Calu3 (cell line): ENCODE data around the gene SIDT1. TPM values are rescaled to one million over a fixed set of nuclear protein-coding genes. Genes with fewer than 3 reads are reported as not detected.

Experiments used
- BruUV-seq: library from RNA; stranded (reverse); fragments of 400-500 nt; replicated peaks from 2 replicates; lab custom pipeline; 2021; lab: Mats Ljungman, UMichigan
- CTCF ChIA-PET: fragments of 300-600 bp; sonication (Branson Sonifier 250); formaldehyde crosslinking; loops from one replicate; lab custom pipeline; 2022; ENCODE audit warnings: antibody characterized with exemption; lab: Charles Lee
- DNase-seq: peaks from one replicate; pipeline ENCODE4 v3.0.0; 2022
- H3K27ac Mint-ChIP-seq: one replicate; pipeline ENCODE4 v1.8.0; 2022; ENCODE audit warnings: mixed read lengths; ENCODE audit not compliant: unreplicated experiment
- H3K27me3 Mint-ChIP-seq: one replicate; pipeline ENCODE4 v1.8.0; 2022; ENCODE audit warnings: mixed read lengths; ENCODE audit not compliant: unreplicated experiment
- H3K36me3 Mint-ChIP-seq: one replicate; pipeline ENCODE4 v1.8.0; 2022; ENCODE audit warnings: mild to moderate bottlenecking, moderate library complexity, mixed read lengths; ENCODE audit not compliant: insufficient read depth, unreplicated experiment
- H3K4me1 Mint-ChIP-seq: one replicate; pipeline ENCODE4 v1.8.0; 2022; ENCODE audit warnings: mild to moderate bottlenecking, low read depth, mixed read lengths; ENCODE audit not compliant: unreplicated experiment
- H3K4me3 Mint-ChIP-seq: one replicate; pipeline ENCODE4 v1.8.0; 2022; ENCODE audit warnings: mild to moderate bottlenecking, low read depth, moderate library complexity, mixed read lengths; ENCODE audit not compliant: unreplicated experiment
- H3K9me3 Mint-ChIP-seq: one replicate; pipeline ENCODE4 v1.8.0; 2022; ENCODE audit warnings: low read depth, mixed read lengths; ENCODE audit not compliant: unreplicated experiment
- intact Hi-C: fragments of 100-400 bp; cut with micrococcal nuclease; formaldehyde crosslinking; loops from one replicate; pipeline ENCODE4 v1.10.0; 2022; ENCODE audit not compliant: unreplicated experiment
- total RNA-seq: library from RNA; stranded (reverse); gene quantifications from 2 replicates; pipeline ENCODE4 v1.2.3, GENCODE V29; 2022
- TF ChIP-seq, protein P1 (sequence below): fragments of 200-600 bp; IDR thresholded peaks from one replicate; pipeline ENCODE4 v1.8.0; 2022; ENCODE audit warnings: antibody characterized with exemption; ENCODE audit not compliant: unreplicated experiment

SIDT1 gene
- total RNA-seq, 1 experiment from 2014 or later = 0.87 TPM

- CTCF ChIA-PET = no interaction called here
- no peaks in the 10 kb centered on the region for H3K4me1 Mint-ChIP-seq
- H3K36me3 Mint-ChIP-seq = no peaks in the 10 kb centered on the region
- intact Hi-C loops = no loop called here
- H3K9me3 Mint-ChIP-seq = no peaks in the 10 kb centered on the region
- no peak for DNase-seq
- no peak overlapping the region for H3K4me3 Mint-ChIP-seq
- no peaks in the 10 kb centered on the region for H3K27me3 Mint-ChIP-seq
- no TSS peak for BruUV-seq
- no peak overlapping the region for H3K27ac Mint-ChIP-seq
- TF ChIP-seq, protein P1, sequence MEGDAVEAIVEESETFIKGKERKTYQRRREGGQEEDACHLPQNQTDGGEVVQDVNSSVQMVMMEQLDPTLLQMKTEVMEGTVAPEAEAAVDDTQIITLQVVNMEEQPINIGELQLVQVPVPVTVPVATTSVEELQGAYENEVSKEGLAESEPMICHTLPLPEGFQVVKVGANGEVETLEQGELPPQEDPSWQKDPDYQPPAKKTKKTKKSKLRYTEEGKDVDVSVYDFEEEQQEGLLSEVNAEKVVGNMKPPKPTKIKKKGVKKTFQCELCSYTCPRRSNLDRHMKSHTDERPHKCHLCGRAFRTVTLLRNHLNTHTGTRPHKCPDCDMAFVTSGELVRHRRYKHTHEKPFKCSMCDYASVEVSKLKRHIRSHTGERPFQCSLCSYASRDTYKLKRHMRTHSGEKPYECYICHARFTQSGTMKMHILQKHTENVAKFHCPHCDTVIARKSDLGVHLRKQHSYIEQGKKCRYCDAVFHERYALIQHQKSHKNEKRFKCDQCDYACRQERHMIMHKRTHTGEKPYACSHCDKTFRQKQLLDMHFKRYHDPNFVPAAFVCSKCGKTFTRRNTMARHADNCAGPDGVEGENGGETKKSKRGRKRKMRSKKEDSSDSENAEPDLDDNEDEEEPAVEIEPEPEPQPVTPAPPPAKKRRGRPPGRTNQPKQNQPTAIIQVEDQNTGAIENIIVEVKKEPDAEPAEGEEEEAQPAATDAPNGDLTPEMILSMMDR = no peak
These were observed 24.8 kb upstream of the SIDT1 start for GRCh38 chr3:113507501-113508067.

GRCh38 chr3:113508966-113509365 is 23.4 kb upstream of the SIDT1 start:
- Mint-ChIP-seq H3K27me3 (no peaks in the 10 kb centered on the region), H3K4me1 (no peaks in the 10 kb centered on the region), H3K9me3 (no peaks in the 10 kb centered on the region), H3K36me3 (no peaks in the 10 kb centered on the region), H3K4me3 (no peak overlapping the region), H3K27ac (no peak overlapping the region)
- intact Hi-C loops = no loop called here
- TF ChIP-seq, protein P1 = no peak
- no TSS peak for BruUV-seq
- DNase-seq = no peak
- CTCF ChIA-PET = no interaction called here

- CTCF ChIA-PET = interaction anchor here (0.5 to 3.1 kb wide), 9 partner anchors 14 to 138 kb away, joined by 3 to 23 read pairs (median 6); no protein-coding TSS in a partner anchor
- Mint-ChIP-seq H3K27ac (no peak overlapping the region), H3K36me3 (no peaks in the 10 kb centered on the region), H3K27me3 (peaks cover 7% of the 10 kb centered on the region), H3K4me3 (no peak overlapping the region), H3K9me3 (no peaks in the 10 kb centered on the region), H3K4me1 (peaks cover 14% of the 10 kb centered on the region)
- BruUV-seq = no TSS peak
- TF ChIP-seq, protein P1 = no peak
- intact Hi-C loops = no loop called here
- DNase-seq = no peak
These were observed 18.0 kb upstream of the SIDT1 start for GRCh38 chr3:113514265-113514769.

- DNase-seq = peak; percentile 29
- TF ChIP-seq, protein P1 = no peak
- Mint-ChIP-seq H3K27me3 (peaks cover 9% of the 10 kb centered on the region), H3K4me3 (no peak overlapping the region), H3K27ac (peak overlapping the region; percentile 46), H3K36me3 (no peaks in the 10 kb centered on the region), H3K9me3 (no peaks in the 10 kb centered on the region), H3K4me1 (peaks cover 14% of the 10 kb centered on the region)
- no TSS peak for BruUV-seq
- CTCF ChIA-PET = interaction anchor here (0.7 to 3.1 kb wide), 13 partner anchors 9 to 413 kb away, joined by 3 to 23 read pairs (median 4); no protein-coding TSS in a partner anchor
- intact Hi-C loops = loop anchor here (5.0 kb wide), 1 partner anchor 41 kb away; no protein-coding TSS in a partner anchor
These were observed 16.2 kb upstream of the SIDT1 start for GRCh38 chr3:113516115-113516505.
